Measurements from ENCODE around the gene FAM98B.

FAM98B gene

GRCh38 chr15:38509152-38509551, 55.2 kb downstream of the FAM98B start:
- DNase-seq, result no peak

GRCh38 chr15:38512901-38513300, 59.0 kb downstream of the FAM98B start:
- DNase-seq, result no peak

- DNase-seq, result no peak
These were observed 60.7 kb downstream of the FAM98B start for GRCh38 chr15:38514601-38515000.

GRCh38 chr15:38516626-38517025, 62.7 kb downstream of the FAM98B start:
- no peak for DNase-seq

GRCh38 chr15:38517312-38517975, 63.5 kb downstream of the FAM98B start:
- no peak for DNase-seq

GRCh38 chr15:38518084-38518483, 64.2 kb downstream of the FAM98B start:
- DNase-seq, result no peak

GRCh38 chr15:38520035-38520434, 66.1 kb downstream of the FAM98B start:
- no peak for DNase-seq

GRCh38 chr15:38521316-38521715, 67.4 kb downstream of the FAM98B start:
- no peak for DNase-seq

- DNase-seq, result no peak
These were observed 69.0 kb downstream of the FAM98B start for GRCh38 chr15:38522922-38523321.

GRCh38 chr15:38524156-38524555, 70.2 kb downstream of the FAM98B start:
- DNase-seq, result no peak

- DNase-seq, result no peak
These were observed 71.6 kb downstream of the FAM98B start for GRCh38 chr15:38525489-38525888.

- DNase-seq, result no peak
These were observed 72.2 kb downstream of the FAM98B start for GRCh38 chr15:38526158-38526557.

- no peak for DNase-seq
These were observed 74.4 kb downstream of the FAM98B start for GRCh38 chr15:38528294-38528693.

GRCh38 chr15:38530113-38530512, 76.2 kb downstream of the FAM98B start:
- DNase-seq, result no peak

GRCh38 chr15:38531509-38531908, 77.6 kb downstream of the FAM98B start:
- DNase-seq, result no peak

- DNase-seq, result no peak
These were observed 78.8 kb downstream of the FAM98B start for GRCh38 chr15:38532728-38533127.

- DNase-seq, result no peak
These were observed 79.5 kb downstream of the FAM98B start for GRCh38 chr15:38533416-38533915.

GRCh38 chr15:38533926-38534325, 80.0 kb downstream of the FAM98B start:
- DNase-seq, result no peak

- no peak for DNase-seq
These were observed 80.8 kb downstream of the FAM98B start for GRCh38 chr15:38534691-38535090.

- no peak for DNase-seq
These were observed 81.7 kb downstream of the FAM98B start for GRCh38 chr15:38535491-38536200.

GRCh38 chr15:38536201-38536676, 82.3 kb downstream of the FAM98B start:
- no peak for DNase-seq

Measured in effector CD8-positive, alpha-beta T cell (primary cell).